Ecto neural progenitor cell (in vitro differentiated cells): ENCODE measurements around the gene RBMS3.

Source experiments
- DNase-seq: peaks from one replicate; pipeline ENCODE4 v3.0.0-alpha.2; 2018; ENCODE audit warnings: low spot score

The RBMS3 gene

DNA sequence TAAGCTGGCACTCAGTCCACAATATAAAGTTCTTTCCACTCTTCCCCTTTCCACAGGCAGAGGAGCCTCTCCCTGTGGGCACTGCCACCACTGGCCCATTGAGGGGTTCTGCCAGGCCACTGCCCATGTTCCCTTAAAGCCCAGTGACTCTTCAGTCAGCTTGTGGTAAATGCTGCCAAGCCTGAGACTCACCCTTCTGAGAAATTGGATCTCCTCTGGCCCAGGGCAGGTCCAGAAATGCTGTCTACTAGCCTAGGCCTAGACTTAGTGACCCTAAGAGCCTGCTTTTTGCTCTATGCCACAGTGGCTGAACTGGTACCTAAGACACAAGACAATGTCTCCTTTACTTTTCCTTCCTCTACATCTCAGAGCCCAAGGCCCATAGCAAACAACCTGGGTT is 295.8 kb downstream of the RBMS3 start:
- no peak for DNase-seq

DNA sequence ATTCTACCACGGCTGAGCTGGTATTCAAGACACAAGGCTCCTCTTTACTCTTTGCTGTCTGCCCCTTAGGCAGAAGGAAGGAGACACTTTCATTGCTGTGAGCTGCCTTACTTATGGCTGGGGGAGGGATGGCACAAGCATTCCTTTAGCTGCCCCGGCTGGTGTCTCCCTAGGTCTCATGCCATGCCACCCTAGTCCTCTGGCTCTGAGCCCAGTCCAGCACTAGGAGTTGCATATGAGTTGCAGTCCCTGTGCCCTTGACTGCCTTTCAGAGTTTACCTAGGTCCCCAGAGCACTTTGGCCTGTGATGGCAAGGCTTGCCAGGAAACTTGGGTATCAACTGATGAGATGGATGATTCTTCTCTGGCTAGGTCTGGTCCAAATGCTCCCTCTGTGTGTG is 296.4 kb downstream of the RBMS3 start:
- no peak for DNase-seq

DNA sequence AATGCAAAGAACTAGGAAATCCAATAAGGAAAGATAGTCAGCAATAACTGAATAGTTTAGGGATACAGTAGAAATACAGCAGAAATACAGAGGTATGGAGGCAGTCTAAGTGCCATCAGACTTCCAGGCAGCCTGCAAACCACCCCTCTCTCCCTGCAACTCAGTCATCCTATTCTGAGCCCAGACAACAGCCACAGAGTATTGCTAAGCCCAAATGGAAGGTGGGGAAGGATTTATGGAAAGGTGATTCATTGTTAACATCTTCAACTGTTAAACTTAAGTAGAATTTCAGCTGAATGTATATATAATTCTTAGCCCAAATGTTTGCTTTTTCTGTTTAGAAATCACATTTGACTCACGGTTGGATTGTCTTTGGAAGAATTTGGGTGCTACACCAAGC is 300.4 kb downstream of the RBMS3 start:
- DNase-seq, result no peak

DNA sequence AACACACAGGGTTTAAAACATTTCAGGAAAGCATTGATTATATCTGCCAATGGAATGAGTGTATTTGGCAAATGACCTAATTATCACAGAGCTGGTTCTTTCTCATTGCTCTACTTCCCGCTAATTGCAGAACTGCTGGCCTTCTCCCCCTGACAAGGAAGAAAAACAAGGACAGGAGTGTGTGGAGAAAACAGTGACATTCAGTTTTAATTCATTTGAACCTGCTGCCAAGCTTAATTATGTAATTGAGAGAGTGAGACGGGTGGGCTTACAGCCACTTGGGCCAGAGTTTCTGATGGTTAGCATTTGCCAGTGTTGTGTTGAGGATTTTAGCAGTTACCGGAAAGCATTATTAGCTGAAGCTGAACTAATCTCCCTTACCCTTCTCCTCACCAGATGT is 301.4 kb downstream of the RBMS3 start:
- DNase-seq, result no peak

DNA sequence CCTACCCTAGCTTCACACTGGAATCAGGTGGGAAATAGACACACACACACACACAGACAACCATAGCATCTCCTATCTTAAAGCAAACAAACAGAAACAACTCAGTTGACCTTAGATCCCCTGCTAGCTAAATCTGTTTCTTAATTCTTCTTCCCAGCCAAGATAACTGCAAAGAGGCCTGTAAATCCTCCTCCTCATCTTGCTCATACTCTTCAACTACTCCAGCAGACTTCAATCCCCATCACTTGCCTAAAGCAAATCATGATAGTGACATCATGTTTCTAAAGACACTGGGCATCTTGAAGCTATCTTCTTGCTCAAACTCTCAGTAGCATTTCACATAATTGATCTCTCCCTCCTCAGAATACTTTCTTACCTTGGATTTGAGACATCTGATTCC is 303.0 kb downstream of the RBMS3 start:
- no peak for DNase-seq

DNA sequence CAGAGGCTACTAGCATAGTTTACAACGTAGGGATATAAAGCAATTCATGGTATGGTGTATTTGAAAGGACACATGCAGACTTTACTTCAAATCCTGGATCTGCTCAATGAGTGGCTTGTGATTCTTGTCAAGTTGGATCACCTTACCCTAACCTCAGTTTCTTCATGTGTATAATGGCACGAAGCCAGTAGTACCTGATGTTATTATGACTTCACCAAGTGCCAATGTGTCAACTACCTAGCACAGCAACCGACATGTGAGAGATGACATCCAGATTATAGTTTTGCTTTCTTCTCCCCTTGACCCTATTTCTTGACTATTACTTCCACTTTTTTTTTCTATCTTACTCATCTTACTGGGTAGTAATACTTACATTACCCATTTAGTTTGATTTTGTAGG is 304.5 kb downstream of the RBMS3 start:
- DNase-seq, result no peak

DNA sequence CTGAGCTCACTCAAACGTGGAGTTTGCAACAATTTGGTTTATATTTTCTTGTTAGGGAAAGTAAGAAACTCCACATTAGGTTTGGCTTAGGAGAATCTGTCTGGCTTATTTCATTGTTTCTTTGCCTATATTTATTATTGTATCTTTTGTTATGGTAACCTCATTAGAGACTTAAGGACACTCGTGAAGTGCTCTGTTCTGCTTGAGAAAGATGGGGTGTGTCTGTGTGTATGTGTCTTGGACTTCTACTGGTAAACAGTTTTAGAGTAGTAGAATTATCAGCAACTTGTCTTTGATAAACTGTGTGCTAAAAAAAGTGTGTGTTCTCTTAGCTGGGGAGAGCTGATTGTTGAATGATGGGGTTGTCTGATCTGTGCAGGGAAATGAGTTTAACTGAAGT is 306.5 kb downstream of the RBMS3 start:
- no peak for DNase-seq

DNA sequence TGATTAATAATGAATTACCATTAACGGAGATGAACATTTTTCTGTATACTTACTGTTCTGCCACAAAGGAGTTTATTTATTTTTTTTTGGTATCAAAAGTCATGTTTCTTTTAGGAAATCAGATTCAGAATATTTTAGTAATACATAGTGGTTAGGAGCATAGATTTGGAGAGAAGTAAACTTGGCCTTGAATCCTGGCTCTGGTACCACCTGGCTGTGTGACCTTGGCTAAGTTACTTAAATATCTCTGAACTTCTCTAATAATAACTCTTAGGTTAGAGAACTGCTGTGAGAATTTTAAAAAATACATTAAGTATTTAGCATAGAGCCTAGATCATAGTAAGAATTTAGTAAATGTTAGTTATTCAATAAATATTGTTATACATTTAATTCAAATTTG is 309.1 kb downstream of the RBMS3 start:
- DNase-seq, result no peak

DNA sequence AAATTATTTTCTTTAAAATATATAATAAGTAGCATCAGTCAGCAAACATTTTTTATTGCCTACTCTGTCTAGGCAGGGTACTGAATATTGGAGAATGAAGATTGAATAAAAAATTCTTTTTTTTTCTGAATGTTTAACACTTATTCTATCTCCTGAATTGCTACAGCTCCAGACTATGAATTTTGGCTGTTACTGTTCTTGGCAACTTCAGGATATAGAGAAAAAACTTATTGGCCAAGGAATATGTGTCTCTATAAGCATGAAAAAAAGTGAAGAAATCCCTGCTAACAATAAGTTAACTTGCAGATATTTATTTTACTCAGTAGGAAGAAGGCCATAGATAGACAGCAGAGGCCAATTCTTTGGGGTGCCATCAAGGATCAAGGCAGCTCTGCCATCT is 309.6 kb downstream of the RBMS3 start:
- DNase-seq, result no peak

DNA sequence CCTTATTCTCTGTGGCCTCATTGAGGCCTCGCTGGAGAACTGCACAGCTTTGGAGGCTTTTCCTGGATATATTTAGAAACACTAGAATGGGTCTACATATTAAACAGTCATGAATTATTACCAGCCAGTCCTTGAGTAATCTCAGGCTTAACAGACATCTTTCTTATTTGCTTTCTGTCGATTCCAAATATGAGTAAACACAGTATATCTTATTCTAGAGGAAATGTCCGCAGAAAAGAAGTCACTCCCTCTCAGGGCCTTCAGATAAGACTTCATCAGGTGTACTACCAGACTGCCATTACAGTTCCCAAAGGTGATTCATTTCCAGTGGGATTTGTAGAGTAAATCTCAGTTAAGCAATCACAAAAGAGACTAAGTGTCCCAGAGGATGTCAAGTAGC is 310.7 kb downstream of the RBMS3 start:
- DNase-seq, result no peak

DNA sequence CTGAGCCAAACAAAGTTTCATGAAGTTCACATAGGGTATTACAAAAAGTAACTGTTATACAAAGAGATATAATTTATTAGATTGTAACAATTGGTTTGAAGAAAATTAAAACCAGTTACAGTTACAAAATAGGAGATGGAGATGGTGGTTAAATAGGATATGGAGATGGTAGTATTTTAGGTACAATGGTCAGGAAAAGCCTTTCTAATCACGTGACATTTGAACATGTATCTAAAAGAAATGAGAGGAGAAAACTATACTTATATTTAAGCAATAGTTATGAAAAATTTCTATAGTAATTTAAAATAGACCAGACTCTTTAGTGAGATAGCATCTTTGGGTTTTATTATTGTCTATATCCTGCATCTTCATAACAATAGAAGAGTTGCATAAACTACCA is 312.9 kb downstream of the RBMS3 start:
- DNase-seq, result no peak

DNA sequence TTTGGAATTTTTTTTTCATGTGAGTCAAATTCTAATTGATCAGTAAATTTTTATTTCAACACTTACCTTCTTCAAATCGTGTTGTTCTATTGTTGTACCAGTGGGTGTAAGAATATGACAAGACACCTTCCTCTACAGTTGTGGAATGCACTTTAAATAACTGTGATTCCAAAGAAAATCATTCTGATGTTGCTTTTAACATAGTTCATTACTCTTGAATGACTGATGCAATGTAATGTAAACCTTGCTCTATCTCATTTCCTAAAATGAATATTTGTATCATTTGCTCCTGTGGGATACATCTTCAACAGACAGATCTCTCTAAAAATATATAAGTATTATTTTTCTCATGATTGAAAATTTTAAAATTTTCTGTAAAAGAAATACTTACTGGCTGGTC is 313.4 kb downstream of the RBMS3 start:
- no peak for DNase-seq

DNA sequence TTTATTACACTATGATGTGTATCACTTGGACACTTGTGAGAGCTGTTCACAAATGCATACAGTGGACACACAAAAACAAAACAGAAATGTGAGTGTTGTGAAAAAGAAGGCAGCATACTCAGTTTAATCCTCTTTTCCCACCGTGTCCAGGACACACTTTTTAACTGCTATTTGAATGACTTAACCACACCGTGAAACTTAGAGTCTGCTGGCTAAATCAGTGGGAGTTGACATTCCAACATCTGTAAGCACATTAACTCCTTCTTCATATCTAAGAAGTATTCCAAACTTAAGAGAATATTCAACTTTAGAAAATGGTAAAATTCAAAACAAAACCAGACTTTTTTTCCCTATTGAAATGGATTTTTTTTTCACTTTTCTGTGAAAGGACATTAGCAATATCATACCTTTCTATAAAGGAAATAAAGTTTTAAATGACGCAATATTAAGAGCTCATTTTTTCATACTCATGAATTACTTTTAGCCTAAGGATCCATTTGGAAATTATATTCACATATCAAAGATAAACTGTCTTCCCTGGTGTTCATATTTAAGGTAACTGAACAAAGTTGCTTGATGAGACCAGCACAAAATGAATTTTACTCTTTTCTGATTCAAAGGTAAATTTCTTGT is 316.6 kb downstream of the RBMS3 start:
- DNase-seq, result no peak

DNA sequence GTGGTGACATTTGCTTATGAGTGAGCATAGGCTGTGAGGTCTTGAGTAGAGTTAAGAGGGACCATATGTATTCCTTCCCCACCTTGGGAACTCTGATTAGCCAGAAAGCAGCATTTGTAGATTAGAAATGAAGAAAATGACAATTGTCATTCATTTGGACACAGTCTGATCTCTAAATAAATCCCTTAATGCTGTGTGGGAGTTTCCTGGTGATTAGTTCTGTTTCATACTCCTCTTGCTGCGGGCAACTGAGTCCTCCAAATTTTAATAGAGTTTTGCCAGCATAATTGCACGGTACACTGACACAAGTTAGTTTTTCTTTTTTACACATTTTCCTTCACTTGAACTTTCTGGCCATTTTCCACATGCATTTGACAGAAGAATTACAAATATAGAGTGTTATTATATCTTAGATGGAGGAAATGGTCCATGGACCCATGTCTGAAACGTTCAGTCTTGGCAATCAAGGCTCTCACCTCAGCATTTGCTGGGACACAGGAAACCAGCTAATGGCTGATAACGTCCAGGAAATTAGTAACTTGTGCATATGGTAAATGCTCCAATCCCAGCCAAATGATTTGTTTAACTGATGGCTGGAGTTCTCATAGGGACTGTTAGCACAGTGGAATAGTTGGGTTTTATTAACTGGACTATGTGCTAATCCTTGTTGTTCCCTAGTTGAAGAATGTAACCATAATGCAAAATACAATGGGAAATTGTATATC is 321.2 kb downstream of the RBMS3 start:
- DNase-seq, result no peak

DNA sequence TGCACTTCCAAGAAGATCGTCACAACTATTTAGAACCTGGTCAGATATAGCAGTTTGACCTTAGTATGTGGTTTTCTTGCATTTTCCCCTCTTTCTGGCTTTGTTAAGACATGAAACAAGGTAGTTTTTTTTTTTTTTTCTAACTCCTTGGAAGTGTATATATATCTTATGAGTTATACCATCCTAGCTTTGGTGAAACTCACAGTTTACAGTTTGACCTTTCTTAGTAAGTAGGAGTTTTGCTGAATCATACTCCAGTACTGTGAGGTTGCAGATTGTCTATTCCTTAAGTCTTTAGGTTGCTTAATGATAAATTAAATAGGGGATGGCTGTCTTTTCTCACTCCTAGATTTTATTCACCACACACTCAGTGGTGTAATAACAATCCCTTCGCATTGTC is 325.0 kb downstream of the RBMS3 start:
- no peak for DNase-seq

DNA sequence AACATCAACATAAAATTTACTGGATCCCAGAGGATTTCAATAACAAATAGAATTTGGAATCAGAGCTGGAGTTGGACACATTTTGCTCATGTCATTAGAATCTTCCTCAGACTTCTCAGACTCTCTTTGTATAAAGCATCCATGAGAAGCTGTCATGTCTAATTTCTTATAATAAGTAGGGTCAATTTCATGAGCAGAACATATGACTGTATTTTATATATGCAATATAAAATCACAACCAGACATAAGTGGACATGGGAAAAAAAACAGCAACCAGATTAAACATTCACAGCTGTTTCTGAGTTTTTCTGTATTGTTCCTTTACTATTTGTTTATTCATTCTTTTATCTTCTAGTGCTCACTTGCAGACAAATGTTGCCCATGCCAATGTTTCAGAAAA is 325.5 kb downstream of the RBMS3 start:
- DNase-seq, result no peak

DNA sequence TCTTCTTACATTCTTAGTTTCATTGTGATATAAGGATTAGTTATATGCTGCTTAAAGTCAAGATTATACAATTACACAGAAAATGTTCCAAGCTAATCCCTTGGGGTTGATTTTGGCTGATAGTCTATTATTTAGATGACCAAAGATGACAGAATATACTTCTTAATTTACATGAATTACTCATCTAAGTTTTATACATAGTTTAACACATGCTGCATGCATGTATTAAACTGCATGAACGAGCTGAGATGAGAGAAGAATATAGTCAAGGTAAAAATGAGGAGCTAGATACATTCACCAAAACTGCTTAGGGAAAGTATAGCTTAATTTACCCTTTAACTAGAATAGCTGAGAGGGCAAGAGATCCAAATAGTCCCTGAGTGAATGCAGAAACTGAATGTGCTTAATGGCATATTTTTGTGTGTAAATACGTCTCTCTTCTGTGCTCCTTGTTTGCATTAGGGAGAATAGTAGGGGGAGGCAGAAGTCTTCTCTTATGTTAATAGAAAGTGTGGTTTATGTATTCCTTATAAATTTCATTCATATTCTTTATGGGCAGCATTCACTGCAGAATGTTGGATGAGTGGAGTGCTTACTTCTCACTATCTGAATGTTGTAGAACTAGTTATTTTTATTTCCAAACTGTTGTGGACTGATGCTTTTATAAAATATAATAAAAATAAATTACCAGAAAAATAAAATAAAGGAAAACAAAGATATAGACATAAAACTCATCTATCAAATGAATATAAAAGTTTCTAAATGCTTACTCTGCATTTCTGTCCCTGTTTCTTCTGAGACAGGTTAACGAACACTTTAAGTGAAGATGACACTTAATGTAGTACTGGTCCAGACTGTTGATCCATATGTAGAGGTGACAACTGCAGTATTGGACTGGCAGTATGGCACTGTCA is 327.8 kb downstream of the RBMS3 start:
- no peak for DNase-seq

DNA sequence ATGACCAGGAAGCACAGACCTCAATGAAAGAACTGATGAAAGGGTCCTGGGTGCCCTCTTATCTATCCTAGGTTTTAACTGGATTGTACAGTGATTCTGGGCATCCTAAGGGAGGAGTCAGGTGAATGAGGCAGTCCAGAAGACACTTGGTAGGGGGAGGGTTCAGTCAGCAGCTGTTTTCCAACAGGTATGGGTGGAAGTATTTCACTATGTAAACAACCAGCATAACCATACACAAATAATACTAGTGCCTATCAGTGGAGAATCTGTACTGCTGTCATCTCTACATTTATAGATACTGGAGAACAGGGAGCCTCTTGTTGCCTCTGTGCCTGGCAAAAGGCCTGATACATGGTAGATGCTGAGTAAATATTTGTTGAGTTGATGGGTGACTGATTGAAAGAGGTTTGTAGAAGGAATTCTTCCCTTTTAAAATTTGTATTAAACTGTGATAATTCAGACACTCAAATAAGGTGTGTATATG is 328.5 kb downstream of the RBMS3 start:
- DNase-seq, result no peak

DNA sequence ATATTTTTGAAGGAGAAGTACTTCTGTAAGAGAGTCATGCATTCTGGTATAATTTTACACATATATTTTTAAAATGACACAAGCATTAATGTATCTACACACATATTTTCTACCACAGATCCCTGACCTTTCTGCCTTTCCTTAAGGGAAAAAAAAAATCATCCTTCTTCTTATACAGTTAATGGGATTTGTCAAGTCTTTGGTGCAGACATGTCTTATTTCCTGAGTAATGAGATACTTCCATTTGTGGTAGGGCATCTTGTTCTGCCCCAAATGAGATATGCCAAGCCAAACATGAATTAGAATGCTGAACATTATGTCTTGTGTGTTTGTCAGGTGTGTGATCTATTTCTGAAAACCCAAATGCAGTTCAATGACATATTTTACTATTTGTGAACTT is 329.9 kb downstream of the RBMS3 start:
- no peak for DNase-seq

DNA sequence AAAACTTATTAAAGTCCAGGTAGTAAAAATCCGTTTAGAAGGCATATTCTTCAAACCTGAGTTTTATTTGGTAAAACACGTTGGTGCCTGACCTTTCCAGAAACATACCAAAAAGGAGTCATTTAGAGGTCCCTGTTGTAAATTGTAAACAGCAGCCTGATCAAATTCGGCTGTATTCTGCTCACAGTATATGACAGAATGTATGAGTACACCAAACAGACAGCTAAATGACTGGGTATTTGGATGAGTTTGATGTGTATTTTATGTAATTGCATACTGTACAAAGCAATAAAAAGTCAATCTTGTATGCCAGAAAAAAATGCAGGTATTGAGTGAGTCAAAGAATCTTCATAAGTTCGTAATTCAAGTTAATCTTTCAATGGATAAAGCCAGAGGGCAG is 330.4 kb downstream of the RBMS3 start:
- DNase-seq, result no peak

DNA sequence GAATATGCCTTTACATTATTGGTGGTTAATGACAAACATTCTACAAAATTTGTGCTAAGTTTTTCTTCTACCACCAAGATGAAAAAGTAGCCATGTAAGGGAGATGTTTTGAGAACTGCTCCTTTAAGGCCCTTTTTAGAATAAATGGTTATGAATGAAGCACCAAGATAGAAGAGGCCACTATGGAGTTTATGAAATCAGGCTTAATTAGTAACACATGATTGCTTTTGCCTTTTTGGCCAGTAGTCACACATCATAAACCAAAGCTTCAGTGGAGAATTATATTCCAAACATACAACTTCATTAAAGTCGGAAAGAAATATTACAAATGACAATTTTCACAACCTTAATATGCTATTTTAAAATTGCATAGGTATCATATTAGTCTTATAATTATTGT is 331.7 kb downstream of the RBMS3 start:
- no peak for DNase-seq

DNA sequence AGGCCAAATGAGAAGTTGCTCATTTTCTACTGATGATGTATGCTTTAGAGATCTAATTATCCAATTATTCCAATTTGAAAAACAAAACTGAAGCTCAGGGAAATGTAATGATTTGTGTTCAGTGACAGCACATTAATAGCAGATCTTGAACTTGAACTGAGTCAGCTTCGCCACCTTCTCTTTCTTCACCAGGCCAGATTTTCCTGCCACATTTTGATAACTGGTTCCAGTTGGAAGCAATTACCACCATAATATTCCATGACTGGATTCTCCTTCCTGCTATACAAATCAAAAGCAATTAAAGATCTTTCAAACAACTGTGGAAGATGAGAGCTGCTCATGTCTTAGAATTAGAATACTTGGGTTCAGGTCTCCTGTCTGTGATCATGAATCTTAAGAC is 334.1 kb downstream of the RBMS3 start:
- DNase-seq, result no peak
